ENCODE data around the gene RASSF1. TPM values are rescaled to one million over a fixed set of nuclear protein-coding genes. Genes with fewer than 3 reads are reported as not detected.
A peak's percentile ranks its signal among the peaks of the same experiment; 100 is the strongest.

Gene RASSF1
- total RNA-seq, 1 donor from 2014 or later: 38.0 TPM

DNA sequence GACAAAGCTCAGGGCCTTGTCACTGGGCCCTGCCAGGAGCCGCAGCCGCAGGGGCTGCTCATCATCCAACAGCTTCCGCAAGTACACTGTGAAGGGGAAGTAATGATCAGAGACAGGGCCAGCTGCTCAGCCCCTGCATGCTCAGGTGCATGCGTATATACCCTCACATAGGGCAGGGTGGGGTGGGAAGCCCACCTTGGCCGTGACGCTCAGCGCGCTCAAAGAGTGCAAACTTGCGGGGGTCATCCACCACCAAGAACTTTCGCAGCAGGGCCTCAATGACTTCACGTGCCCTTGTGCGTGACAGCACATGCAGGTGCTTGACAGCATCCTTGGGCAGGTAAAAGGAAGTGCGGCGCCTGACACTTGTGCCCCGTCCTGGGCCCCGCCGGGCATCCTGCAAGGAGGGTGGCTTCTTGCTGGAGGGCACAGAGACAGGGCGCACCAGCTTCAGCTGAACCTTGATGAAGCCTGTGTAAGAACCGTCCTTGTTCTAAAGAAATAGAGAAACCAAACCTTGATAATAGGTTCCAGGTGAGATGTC lies 9.2 kb downstream of the RASSF1 start:
- POLR2A ChIA-PET: no interaction called here
- no peak overlapping the region for H3K27ac Mint-ChIP-seq
- no peak overlapping the region for H3K4me3 Mint-ChIP-seq
- no peaks in the 10 kb centered on the region for H3K9me3 Mint-ChIP-seq
- DNase-seq (no peak), ATAC-seq (ENCODE audit: low read depth) (no peak)
- CTCF ChIA-PET: interaction anchor here (0.9 kb wide), 1 partner anchor 8 kb away, joined by 3 read pairs; no protein-coding TSS in a partner anchor
- peaks cover 47% of the 10 kb centered on the region for H3K4me1 Mint-ChIP-seq
- H3K27me3 Mint-ChIP-seq: no peaks in the 10 kb centered on the region
- TF ChIP-seq, protein P1, sequence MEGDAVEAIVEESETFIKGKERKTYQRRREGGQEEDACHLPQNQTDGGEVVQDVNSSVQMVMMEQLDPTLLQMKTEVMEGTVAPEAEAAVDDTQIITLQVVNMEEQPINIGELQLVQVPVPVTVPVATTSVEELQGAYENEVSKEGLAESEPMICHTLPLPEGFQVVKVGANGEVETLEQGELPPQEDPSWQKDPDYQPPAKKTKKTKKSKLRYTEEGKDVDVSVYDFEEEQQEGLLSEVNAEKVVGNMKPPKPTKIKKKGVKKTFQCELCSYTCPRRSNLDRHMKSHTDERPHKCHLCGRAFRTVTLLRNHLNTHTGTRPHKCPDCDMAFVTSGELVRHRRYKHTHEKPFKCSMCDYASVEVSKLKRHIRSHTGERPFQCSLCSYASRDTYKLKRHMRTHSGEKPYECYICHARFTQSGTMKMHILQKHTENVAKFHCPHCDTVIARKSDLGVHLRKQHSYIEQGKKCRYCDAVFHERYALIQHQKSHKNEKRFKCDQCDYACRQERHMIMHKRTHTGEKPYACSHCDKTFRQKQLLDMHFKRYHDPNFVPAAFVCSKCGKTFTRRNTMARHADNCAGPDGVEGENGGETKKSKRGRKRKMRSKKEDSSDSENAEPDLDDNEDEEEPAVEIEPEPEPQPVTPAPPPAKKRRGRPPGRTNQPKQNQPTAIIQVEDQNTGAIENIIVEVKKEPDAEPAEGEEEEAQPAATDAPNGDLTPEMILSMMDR (IDR thresholded peaks at IDR 0.05): no peak
- peaks cover 48% of the 10 kb centered on the region for H3K36me3 Mint-ChIP-seq (ENCODE audit: low read depth)
- intact Hi-C loops (cut with micrococcal nuclease): no loop called here

DNA sequence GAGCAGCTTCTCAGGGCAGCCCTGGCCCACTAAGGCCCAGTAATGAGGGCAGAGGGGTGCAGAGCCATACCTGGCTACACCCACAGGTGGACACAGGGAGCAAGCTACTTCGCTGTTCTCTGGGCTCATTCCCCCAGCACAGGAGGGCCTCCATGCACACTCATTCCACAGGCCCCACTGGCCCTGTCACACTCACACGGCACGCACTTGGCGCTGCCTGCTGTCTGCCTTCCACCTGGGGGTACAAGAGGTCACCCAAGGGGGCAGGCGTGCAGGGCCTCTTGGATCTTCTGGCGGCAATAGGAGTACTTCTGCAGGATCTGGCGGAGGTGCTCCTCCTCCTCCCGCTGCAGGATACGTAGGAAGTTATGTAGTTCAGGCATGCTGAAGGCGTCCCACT lies 10.3 kb downstream of the RASSF1 start:
- CTCF ChIA-PET: no interaction called here
- TF ChIP-seq, protein P1 (IDR thresholded peaks at IDR 0.05): no peak
- DNase-seq (no peak), ATAC-seq (ENCODE audit: low read depth) (no peak)
- intact Hi-C loops (cut with micrococcal nuclease): no loop called here
- POLR2A ChIA-PET: no interaction called here
- Mint-ChIP-seq H3K36me3 (ENCODE audit: low read depth) (peaks cover 53% of the 10 kb centered on the region), H3K27me3 (no peaks in the 10 kb centered on the region), H3K9me3 (no peaks in the 10 kb centered on the region), H3K27ac (no peak overlapping the region), H3K4me1 (peaks cover 39% of the 10 kb centered on the region), H3K4me3 (no peak overlapping the region)

DNA sequence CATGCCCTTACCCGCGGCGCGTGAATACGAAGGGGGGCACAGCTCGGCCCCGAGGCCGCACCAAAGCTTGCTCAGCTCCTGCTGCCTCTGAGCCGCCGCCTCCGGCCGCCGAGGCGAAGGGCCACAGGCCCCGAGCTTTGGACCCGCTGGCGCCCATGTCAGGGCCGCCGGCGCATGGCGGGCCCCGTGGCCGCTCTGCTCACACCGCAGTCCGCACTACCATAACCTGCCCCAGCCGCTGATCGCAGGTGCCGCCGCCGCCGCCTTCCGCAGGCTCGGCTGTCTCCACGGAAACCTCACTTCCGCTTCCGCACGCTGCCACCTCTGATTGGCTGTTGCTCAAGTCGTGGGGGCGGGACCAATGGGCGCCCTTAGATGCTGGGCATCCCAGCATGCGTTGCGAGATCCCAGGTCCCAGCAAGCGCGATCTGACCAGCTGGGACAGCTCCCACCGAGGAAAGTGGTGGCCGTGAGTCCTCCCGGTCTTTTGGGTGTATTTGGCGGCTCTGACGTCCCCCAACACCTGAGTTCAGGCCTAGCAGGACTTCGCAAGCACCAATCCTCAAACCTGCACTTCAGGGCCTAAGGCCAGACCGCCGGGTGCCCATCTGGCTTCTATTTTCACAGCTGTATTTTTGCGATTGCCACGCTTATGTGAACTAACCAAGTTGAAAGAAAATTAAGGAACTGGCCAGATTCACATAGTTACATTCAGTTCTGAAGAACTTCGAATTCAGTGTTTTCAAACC lies 12.5 kb downstream of the RASSF1 start, which contains the start of gene TUSC2:
TSS of gene TUSC2 (minus strand) at position 281 of the 749 bp plus-strand sequence. CDS start at position 157, 124 bp downstream.
- Mint-ChIP-seq H3K27ac (peak within 1 kb of the TSS; percentile 84), H3K9me3 (no peaks in the 10 kb centered on the region), H3K36me3 (ENCODE audit: low read depth) (peaks cover 51% of the 10 kb centered on the region), H3K4me1 (peaks cover 25% of the 10 kb centered on the region), H3K4me3 (peak within 1 kb of the TSS; percentile 92), H3K27me3 (no peaks in the 10 kb centered on the region)
- intact Hi-C loops (cut with micrococcal nuclease): loop anchor here (1.0 to 2.0 kb wide), 3 partner anchors 9 to 91 kb away; partner anchors contain the start of genes GNAI2 and TMEM115
- POLR2A ChIA-PET: interaction anchor here (0.6 to 9.7 kb wide), 13 partner anchors 10 to 399 kb away, joined by 3 to 167 read pairs (median 4); partner anchors contain the start of genes CYB561D2, HYAL3, MON1A and NAA80
- peak; percentile 91 for DNase-seq
- TF ChIP-seq, protein P1 (IDR thresholded peaks at IDR 0.05): no peak
- ATAC-seq (ENCODE audit: low read depth): peak; percentile 96
- CTCF ChIA-PET: interaction anchor here (1.2 kb wide), 1 partner anchor 9 kb away, joined by 4 read pairs; no protein-coding TSS in a partner anchor

DNA sequence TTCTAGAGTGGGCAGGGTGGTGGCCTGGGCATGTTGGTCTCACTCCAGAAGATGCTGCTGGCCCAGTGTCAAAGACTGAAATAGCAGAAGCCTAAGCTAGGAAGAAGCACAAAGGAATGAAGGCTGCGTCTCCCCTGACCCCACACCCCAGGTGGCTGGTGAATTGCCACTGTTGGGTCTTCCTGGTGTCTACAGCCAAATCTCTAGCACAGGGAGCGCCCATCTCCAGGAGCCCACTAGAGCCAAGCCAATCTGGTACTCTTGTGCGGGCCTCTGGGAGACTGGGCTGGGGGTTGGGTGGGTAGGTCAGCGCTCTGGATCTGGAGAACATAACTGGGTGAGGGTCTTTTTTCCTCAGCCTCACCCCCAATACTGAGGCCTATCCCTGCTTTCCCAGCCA lies 13.5 kb downstream of the RASSF1 start:
- intact Hi-C loops (cut with micrococcal nuclease): no loop called here
- Mint-ChIP-seq H3K27ac (peak overlapping the region; percentile 46), H3K9me3 (no peaks in the 10 kb centered on the region), H3K27me3 (no peaks in the 10 kb centered on the region), H3K4me3 (peak overlapping the region; percentile 92), H3K36me3 (ENCODE audit: low read depth) (peaks cover 49% of the 10 kb centered on the region), H3K4me1 (peaks cover 25% of the 10 kb centered on the region)
- ChIA-PET POLR2A (interaction anchor here (0.6 to 9.7 kb wide), 8 partner anchors 11 to 387 kb away, joined by 3 to 167 read pairs (median 4); partner anchors contain the start of genes CYB561D2, HYAL3, NAA80 and NPRL2), CTCF (no interaction called here)
- TF ChIP-seq, protein P1 (IDR thresholded peaks at IDR 0.05): no peak
- ATAC-seq (ENCODE audit: low read depth) (no peak), DNase-seq (no peak)

DNA sequence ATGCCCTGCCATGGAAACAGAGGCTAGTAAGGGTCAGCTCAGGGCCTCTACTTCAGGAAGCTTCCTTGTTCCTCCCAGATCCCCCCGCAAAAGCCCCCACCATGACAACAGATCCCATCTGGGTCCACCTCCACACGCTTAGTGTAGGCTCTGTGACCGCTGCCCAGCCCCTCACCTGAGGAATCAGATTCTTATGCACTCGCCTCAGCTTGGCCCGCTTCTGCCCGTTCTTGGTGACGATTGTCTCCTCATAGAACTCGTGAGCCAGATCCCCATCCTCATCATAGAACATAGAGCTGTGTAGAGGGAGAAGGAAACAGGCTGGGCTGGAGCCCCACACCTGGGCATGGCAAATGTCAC lies 14.5 kb downstream of the RASSF1 start:
- no peak for ATAC-seq (ENCODE audit: low read depth)
- H3K27ac Mint-ChIP-seq: no peak overlapping the region
- DNase-seq: no peak
- peaks cover 25% of the 10 kb centered on the region for H3K4me1 Mint-ChIP-seq
- TF ChIP-seq, protein P1 (IDR thresholded peaks at IDR 0.05): no peak
- intact Hi-C loops (cut with micrococcal nuclease): no loop called here
- ChIA-PET POLR2A (interaction anchor here (0.9 to 9.7 kb wide), 2 partner anchors 12 to 25 kb away, joined by 3 to 167 read pairs; partner anchors contain the start of genes CYB561D2, NPRL2 and RASSF1), CTCF (no interaction called here)
- no peaks in the 10 kb centered on the region for H3K9me3 Mint-ChIP-seq
- H3K27me3 Mint-ChIP-seq: no peaks in the 10 kb centered on the region
- peak overlapping the region; percentile 53 for H3K4me3 Mint-ChIP-seq
- H3K36me3 Mint-ChIP-seq (ENCODE audit: low read depth): peaks cover 41% of the 10 kb centered on the region
